PFSK-1 (cell line): ENCODE data around the gene GPC6.

Experiments
- FOXP2 ChIP-seq: optimal IDR thresholded peaks from 2 replicates; pipeline ENCODE3; 2011; ENCODE audit warnings: borderline replicate concordance, control low read depth, inconsistent platforms; ENCODE audit not compliant: insufficient read depth; ENCODE audit errors: extremely low read length, extremely low read depth
- POLR2AphosphoS5 ChIP-seq: IDR thresholded peaks from 2 replicates; pipeline ENCODE4 v1.6.1; 2012; ENCODE audit warnings: low read depth, mild to moderate bottlenecking, control low read depth, low read length, moderate library complexity
- REST ChIP-seq, 2 experiments: IDR thresholded peaks; 2 replicates each; pipeline versions ENCODE4 v1.6.1 to v1.8.0; 2011 to 2012; ENCODE audit warnings: low read depth in 2 of 2, low read length in 2 of 2, control low read depth in 1 of 2, inconsistent platforms in 1 of 2, mild to moderate bottlenecking in 1 of 2, moderate library complexity in 1 of 2; ENCODE audit not compliant: insufficient read depth in 1 of 2
- SIN3A ChIP-seq: IDR thresholded peaks from 2 replicates; pipeline ENCODE4 v1.6.1; 2012; ENCODE audit warnings: mild to moderate bottlenecking, low read length, moderate library complexity, borderline replicate concordance; ENCODE audit not compliant: insufficient read depth
- TAF1 ChIP-seq: IDR thresholded peaks from 2 replicates; pipeline ENCODE4 v1.6.1; 2012; ENCODE audit warnings: low read length, control low read depth, borderline replicate concordance; ENCODE audit not compliant: insufficient read depth

The GPC6 gene

GRCh38 chr13:93472814-93473296, 246.2 kb downstream of the GPC6 start:
- TF ChIP-seq TAF1 (no peak), REST (IDR thresholded peaks at IDR 0.05; ENCODE audit: insufficient read depth in 1 of 2, low read depth in 2 of 2, low read length in 2 of 2) (no peak), SIN3A (no peak), FOXP2 (no peak), POLR2AphosphoS5 (no peak)

- TF ChIP-seq SIN3A (no peak), FOXP2 (no peak), POLR2AphosphoS5 (no peak), TAF1 (no peak), REST (IDR thresholded peaks at IDR 0.05; ENCODE audit: insufficient read depth in 1 of 2, low read depth in 2 of 2, low read length in 2 of 2) (no peak)
These were observed 247.0 kb downstream of the GPC6 start for GRCh38 chr13:93473441-93474270.

GRCh38 chr13:93476175-93476574, 249.6 kb downstream of the GPC6 start:
- TF ChIP-seq FOXP2 = no peak
- no peak for TF ChIP-seq REST (IDR thresholded peaks at IDR 0.05; ENCODE audit: insufficient read depth in 1 of 2, low read depth in 2 of 2, low read length in 2 of 2)
- no peak for TF ChIP-seq POLR2AphosphoS5
- no peak for TF ChIP-seq TAF1
- TF ChIP-seq SIN3A = no peak

GRCh38 chr13:93477238-93477637, 250.6 kb downstream of the GPC6 start:
- TF ChIP-seq POLR2AphosphoS5 (no peak), REST (IDR thresholded peaks at IDR 0.05; ENCODE audit: insufficient read depth in 1 of 2, low read depth in 2 of 2, low read length in 2 of 2) (no peak), SIN3A (no peak), TAF1 (no peak), FOXP2 (no peak)
